ENCODE data around the gene TMOD3. TPM values are rescaled to one million over a fixed set of nuclear protein-coding genes. Genes with fewer than 3 reads are reported as not detected.

Gene TMOD3
- total and polyA plus RNA-seq, 2 of the 8 experiments (the other 6 are each of a cell fraction or from before 2014, with no cell fraction given): 3.9 to 29.0 TPM

DNA sequence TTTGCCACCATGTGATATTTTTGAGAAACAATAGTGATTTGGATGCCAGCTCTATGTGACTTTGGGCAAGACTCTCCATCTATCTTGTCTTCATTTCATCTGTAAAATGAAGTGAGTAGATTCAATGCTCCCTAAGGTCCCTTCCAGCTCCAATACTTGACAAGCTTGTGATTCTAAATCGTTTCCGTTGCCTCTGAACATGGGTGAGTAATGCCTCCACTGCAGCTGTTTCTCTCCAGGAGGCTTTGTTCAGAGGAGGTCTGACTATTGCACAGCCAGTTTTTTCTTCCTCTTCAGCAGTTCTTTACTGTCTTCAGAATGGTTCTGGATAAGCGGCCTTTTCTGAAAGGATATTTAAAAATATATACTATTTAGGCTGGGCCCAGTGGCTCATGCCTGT is 14.8 kb upstream of the TMOD3 start (continued):
- TF ChIP-seq, protein P1, sequence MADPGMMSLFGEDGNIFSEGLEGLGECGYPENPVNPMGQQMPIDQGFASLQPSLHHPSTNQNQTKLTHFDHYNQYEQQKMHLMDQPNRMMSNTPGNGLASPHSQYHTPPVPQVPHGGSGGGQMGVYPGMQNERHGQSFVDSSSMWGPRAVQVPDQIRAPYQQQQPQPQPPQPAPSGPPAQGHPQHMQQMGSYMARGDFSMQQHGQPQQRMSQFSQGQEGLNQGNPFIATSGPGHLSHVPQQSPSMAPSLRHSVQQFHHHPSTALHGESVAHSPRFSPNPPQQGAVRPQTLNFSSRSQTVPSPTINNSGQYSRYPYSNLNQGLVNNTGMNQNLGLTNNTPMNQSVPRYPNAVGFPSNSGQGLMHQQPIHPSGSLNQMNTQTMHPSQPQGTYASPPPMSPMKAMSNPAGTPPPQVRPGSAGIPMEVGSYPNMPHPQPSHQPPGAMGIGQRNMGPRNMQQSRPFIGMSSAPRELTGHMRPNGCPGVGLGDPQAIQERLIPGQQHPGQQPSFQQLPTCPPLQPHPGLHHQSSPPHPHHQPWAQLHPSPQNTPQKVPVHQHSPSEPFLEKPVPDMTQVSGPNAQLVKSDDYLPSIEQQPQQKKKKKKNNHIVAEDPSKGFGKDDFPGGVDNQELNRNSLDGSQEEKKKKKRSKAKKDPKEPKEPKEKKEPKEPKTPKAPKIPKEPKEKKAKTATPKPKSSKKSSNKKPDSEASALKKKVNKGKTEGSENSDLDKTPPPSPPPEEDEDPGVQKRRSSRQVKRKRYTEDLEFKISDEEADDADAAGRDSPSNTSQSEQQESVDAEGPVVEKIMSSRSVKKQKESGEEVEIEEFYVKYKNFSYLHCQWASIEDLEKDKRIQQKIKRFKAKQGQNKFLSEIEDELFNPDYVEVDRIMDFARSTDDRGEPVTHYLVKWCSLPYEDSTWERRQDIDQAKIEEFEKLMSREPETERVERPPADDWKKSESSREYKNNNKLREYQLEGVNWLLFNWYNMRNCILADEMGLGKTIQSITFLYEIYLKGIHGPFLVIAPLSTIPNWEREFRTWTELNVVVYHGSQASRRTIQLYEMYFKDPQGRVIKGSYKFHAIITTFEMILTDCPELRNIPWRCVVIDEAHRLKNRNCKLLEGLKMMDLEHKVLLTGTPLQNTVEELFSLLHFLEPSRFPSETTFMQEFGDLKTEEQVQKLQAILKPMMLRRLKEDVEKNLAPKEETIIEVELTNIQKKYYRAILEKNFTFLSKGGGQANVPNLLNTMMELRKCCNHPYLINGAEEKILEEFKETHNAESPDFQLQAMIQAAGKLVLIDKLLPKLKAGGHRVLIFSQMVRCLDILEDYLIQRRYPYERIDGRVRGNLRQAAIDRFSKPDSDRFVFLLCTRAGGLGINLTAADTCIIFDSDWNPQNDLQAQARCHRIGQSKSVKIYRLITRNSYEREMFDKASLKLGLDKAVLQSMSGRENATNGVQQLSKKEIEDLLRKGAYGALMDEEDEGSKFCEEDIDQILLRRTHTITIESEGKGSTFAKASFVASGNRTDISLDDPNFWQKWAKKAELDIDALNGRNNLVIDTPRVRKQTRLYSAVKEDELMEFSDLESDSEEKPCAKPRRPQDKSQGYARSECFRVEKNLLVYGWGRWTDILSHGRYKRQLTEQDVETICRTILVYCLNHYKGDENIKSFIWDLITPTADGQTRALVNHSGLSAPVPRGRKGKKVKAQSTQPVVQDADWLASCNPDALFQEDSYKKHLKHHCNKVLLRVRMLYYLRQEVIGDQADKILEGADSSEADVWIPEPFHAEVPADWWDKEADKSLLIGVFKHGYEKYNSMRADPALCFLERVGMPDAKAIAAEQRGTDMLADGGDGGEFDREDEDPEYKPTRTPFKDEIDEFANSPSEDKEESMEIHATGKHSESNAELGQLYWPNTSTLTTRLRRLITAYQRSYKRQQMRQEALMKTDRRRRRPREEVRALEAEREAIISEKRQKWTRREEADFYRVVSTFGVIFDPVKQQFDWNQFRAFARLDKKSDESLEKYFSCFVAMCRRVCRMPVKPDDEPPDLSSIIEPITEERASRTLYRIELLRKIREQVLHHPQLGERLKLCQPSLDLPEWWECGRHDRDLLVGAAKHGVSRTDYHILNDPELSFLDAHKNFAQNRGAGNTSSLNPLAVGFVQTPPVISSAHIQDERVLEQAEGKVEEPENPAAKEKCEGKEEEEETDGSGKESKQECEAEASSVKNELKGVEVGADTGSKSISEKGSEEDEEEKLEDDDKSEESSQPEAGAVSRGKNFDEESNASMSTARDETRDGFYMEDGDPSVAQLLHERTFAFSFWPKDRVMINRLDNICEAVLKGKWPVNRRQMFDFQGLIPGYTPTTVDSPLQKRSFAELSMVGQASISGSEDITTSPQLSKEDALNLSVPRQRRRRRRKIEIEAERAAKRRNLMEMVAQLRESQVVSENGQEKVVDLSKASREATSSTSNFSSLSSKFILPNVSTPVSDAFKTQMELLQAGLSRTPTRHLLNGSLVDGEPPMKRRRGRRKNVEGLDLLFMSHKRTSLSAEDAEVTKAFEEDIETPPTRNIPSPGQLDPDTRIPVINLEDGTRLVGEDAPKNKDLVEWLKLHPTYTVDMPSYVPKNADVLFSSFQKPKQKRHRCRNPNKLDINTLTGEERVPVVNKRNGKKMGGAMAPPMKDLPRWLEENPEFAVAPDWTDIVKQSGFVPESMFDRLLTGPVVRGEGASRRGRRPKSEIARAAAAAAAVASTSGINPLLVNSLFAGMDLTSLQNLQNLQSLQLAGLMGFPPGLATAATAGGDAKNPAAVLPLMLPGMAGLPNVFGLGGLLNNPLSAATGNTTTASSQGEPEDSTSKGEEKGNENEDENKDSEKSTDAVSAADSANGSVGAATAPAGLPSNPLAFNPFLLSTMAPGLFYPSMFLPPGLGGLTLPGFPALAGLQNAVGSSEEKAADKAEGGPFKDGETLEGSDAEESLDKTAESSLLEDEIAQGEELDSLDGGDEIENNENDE (IDR thresholded peaks at IDR 0.05; ENCODE audit: insufficient replicate concordance, low read length): no peak
- TF ChIP-seq EGR1 (IDR thresholded peaks at IDR 0.05; ENCODE audit: borderline replicate concordance, low read depth, low read length) (no peak), CREB1 (IDR thresholded peaks at IDR 0.05) (no peak), JUN (IDR thresholded peaks at IDR 0.05; ENCODE audit: low read depth, low read length) (no peak), YY1 (IDR thresholded peaks at IDR 0.05; ENCODE audit: low read depth, low read length) (no peak), NRF1 (IDR thresholded peaks at IDR 0.05; ENCODE audit: low read depth, low read length) (no peak), KDM4A (IDR thresholded peaks at IDR 0.05; ENCODE audit: low read depth, low read length, severe bottlenecking) (no peak), CTBP2 (IDR thresholded peaks at IDR 0.05; ENCODE audit: borderline replicate concordance, insufficient read depth, insufficient read length, low read length) (no peak), TCF12 (IDR thresholded peaks at IDR 0.05; ENCODE audit: low read depth, low read length) (no peak), SRF (IDR thresholded peaks at IDR 0.05; ENCODE audit: low read depth, low read length) (no peak), SUZ12 (IDR thresholded peaks at IDR 0.05; ENCODE audit: low read length) (no peak), PHF8 (conservative IDR thresholded peaks at IDR 0.05; ENCODE audit: low read depth, low read length) (no peak), SIX5 (IDR thresholded peaks at IDR 0.05; ENCODE audit: low read depth, low read length) (no peak)
